A549 (cell line): Measurements from ENCODE around the gene GRHL3. TPM values are rescaled to one million over a fixed set of nuclear protein-coding genes. Genes with fewer than 3 reads are reported as not detected.

Experiments used
- ATAC-seq, 2 experiments: fragments of 200-7000 bp in 1 of 2; fragments of >200 bp in 1 of 2; cut with Nextera tagmentation in 1 of 2; cut with Tn5 transposase in 1 of 2; 3 replicates each; pipeline versions ENCODE4 v1.8.0 to v1.9.1; 2018 to 2020; ENCODE audit warnings: mild to moderate bottlenecking in 1 of 2, moderate library complexity in 1 of 2
- CTCF ChIA-PET: fragments of 300-600 bp; sonication (Branson Sonifier 250); formaldehyde crosslinking; extraction: SDS; loops from one replicate; lab custom pipeline; 2021; ENCODE audit warnings: antibody characterized with exemption, inconsistent platforms; lab: Yijun Ruan, JAX
- POLR2A ChIA-PET: fragments of 350-600 bp; formaldehyde crosslinking; extraction: SDS; loops from one replicate; lab custom pipeline; 2021; ENCODE audit warnings: antibody characterized with exemption, inconsistent platforms; lab: Yijun Ruan, JAX
- DNase-seq, 2 experiments: peaks; one replicate each; pipeline versions ENCODE4 v3.0.0 to v3.0.0-alpha.2; 2011 to 2016; ENCODE audit warnings: low read depth in 1 of 2, low spot score in 1 of 2
- FAIRE-seq: peaks from 2 replicates; lab custom pipeline; 2011; peaks lifted over from hg19 to GRCh38; lab: Jason Lieb, UNC
- H3K27ac ChIP-seq, 2 experiments: fragments of >200 bp; sonication (Bioruptor Twin); formaldehyde crosslinking; 3 replicates each; pipeline ENCODE4 v1.5.1; 2016 to 2017
- H3K4me1 ChIP-seq: fragments of >200 bp; sonication (Bioruptor Twin); formaldehyde crosslinking; 3 replicates; pipeline ENCODE4 v1.6.1; 2016
- H3K4me2 ChIP-seq: fragments of >200 bp; sonication (Bioruptor Twin); formaldehyde crosslinking; 3 replicates; pipeline ENCODE4 v1.6.1; 2016
- H3K4me3 ChIP-seq: fragments of >200 bp; sonication (Bioruptor Twin); formaldehyde crosslinking; 3 replicates; pipeline ENCODE4 v1.5.1; 2016
- H3K9me3 ChIP-seq: fragments of >200 bp; sonication (Bioruptor Twin); formaldehyde crosslinking; 3 replicates; pipeline ENCODE4 v1.6.1; 2016
- CBX2 ChIP-seq: fragments of 200-600 bp; sonication (generic); IDR thresholded peaks from 2 replicates; pipeline ENCODE4 v1.6.1; 2016; ENCODE audit warnings: low read depth, mild to moderate bottlenecking, borderline replicate concordance
- FOSB ChIP-seq: fragments of 250-450 bp; sonication (Bioruptor Pico); IDR thresholded peaks from 2 replicates; pipeline ENCODE4 v1.5.0; 2020; ENCODE audit warnings: mild to moderate bottlenecking, moderate library complexity
- FOSL2 ChIP-seq, 2 experiments: fragments of 450-650 bp in 1 of 2; fragments of >200 bp in 1 of 2; sonication (Bioruptor Twin) in 1 of 2; formaldehyde crosslinking; IDR thresholded peaks; 2 replicates each; pipeline versions ENCODE4 v1.5.0 to v1.6.1; 2016 to 2020; ENCODE audit warnings: mild to moderate bottlenecking in 1 of 2, moderate library complexity in 1 of 2
- FOXS1 ChIP-seq: fragments of 250-450 bp; sonication (Bioruptor Pico); IDR thresholded peaks from 2 replicates; pipeline ENCODE4 v1.5.0; 2020; ENCODE audit warnings: mild to moderate bottlenecking, moderate library complexity
- HEYL ChIP-seq: fragments of 250-450 bp; sonication (Bioruptor Pico); IDR thresholded peaks from 2 replicates; pipeline ENCODE4 v1.8.0; 2021; ENCODE audit warnings: mild to moderate bottlenecking, moderate library complexity
- HOXA7 ChIP-seq: fragments of 250-450 bp; sonication (Bioruptor Pico); IDR thresholded peaks from 2 replicates; pipeline ENCODE4 v1.5.0; 2020; ENCODE audit warnings: mild to moderate bottlenecking, moderate library complexity
- MAFK ChIP-seq: fragments of 450-650 bp; IDR thresholded peaks from 2 replicates; pipeline ENCODE4 v1.6.1; 2014; ENCODE audit not compliant: partially characterized antibody
- RAD21 ChIP-seq, 2 experiments: fragments of >200 bp in 1 of 2; sonication (Bioruptor Twin) in 1 of 2; formaldehyde crosslinking in 1 of 2; IDR thresholded peaks in 1 of 2; conservative IDR thresholded peaks in 1 of 2; 2 replicates in 1 of 2; 3 replicates in 1 of 2; pipeline ENCODE4 v1.6.1; 2012 to 2018; ENCODE audit warnings: inconsistent platforms in 1 of 2
- SREBF2 ChIP-seq: fragments of 450-650 bp; IDR thresholded peaks from 2 replicates; pipeline ENCODE4 v1.6.1; 2014; ENCODE audit warnings: mild to moderate bottlenecking, moderate library complexity
- WGBS: methylation state at CpG from one replicate; pipeline ENCODE4 v1.1.6; 2017; ENCODE audit errors: missing lambda C conversion rate; 5-methylcytosine and 5-hydroxymethylcytosine counted together
- polyA plus RNA-seq, 4 experiments: library from polyadenylated mRNA; depleted of rRNA in 3 of 4; stranded (reverse); fragments of >200 nt; fragmentation: RNase III in 1 of 4; extraction: RNeasy Plus Mini Kit Qiagen cat#74134 plus additional on column Dnase treatment in 1 of 4; gene quantifications; 2 replicates in 3 of 4; 3 replicates in 1 of 4; pipeline ENCODE4 v1.2.3, GENCODE V29; 2011 to 2017
- TF ChIP-seq, protein P1 (sequence below): IDR thresholded peaks from 2 replicates; pipeline ENCODE4 v1.6.1; 2012
- TF ChIP-seq, protein P2 (sequence below): IDR thresholded peaks from 2 replicates; pipeline ENCODE4 v1.6.1; 2012; ENCODE audit warnings: low read depth, borderline replicate concordance
- TF ChIP-seq, protein P3 (sequence below): fragments of 450-650 bp; IDR thresholded peaks from 2 replicates; pipeline ENCODE4 v1.6.1; 2014; ENCODE audit warnings: antibody characterized with exemption
- TF ChIP-seq, protein P4 (sequence below): IDR thresholded peaks from 2 replicates; pipeline ENCODE4 v1.6.1; 2012
- TF ChIP-seq, protein P5 (sequence below): fragments of 250-450 bp; sonication (Bioruptor Pico); IDR thresholded peaks from 2 replicates; pipeline ENCODE4 v1.5.0; 2020; ENCODE audit warnings: low read depth, mild to moderate bottlenecking, moderate library complexity
- TF ChIP-seq, protein P6 (sequence below): fragments of >200 bp; sonication (Bioruptor Twin); formaldehyde crosslinking; IDR thresholded peaks from 3 replicates; pipeline ENCODE4 v1.5.1; 2016

The GRHL3 gene
- polyA plus RNA-seq, 2 of the 4 experiments (the other 2 are of a cell fraction): 0.58 to 1.6 TPM

DNA sequence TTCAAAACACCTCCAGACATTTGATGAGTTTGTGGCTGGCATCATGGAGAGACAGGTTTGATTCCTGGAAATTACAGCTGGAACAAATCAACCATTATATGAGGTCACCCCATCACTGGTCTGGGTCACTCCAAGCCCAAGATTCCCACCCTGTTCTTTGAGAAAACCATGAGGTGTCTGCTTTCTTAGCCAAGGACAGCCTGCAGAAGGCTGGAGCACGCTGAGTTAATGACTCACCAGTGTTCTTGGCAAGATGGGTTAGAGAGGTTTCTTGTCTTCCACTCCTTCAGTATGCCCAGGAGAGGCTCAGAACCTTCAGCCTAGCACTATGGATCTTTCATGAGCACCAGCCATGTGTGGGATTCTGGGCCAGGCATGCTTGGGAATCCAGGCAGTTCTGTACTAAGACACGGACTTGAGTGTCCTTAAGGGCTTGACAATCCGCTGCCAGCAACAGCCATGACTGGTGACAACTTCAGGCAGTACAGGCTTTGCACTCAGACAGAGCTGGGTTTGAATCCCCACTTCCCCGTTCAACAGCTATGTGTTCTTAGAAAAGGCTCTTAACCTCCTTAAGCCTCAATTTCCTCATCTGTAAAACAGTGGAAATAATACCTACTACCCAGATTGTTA, 43.9 kb downstream of the GRHL3 start:
- H3K4me3 ChIP-seq: no peak overlapping the region
- no peaks in the 10 kb centered on the region for H3K9me3 ChIP-seq
- FAIRE-seq (no peak), DNase-seq (peak in 1 of 2 experiments; percentile 55), ATAC-seq (peak; percentile 60 to 70; a peak in 3 of 6 replicates)
- H3K4me1 ChIP-seq: peaks cover 40% of the 10 kb centered on the region
- ChIA-PET CTCF (interaction anchor here (6.6 kb wide), 1 partner anchor 29 kb away, joined by 44 read pairs; no protein-coding TSS in a partner anchor), POLR2A (no interaction called here)
- peak overlapping the region; percentile 71 to 86; a peak in 4 of 6 replicates for H3K27ac ChIP-seq
- H3K4me2 ChIP-seq: peak overlapping the region; percentile 36
- no peak for TF ChIP-seq FOSB (CRISPR knock-in tag)
- TF ChIP-seq FOSL2 (IDR thresholded peaks at IDR 0.05): peak; percentile 19; the same call in 1 of the 2 replicates
- peak; percentile 52; the same call in 1 of the 2 replicates for TF ChIP-seq FOSL2 (CRISPR knock-in tag; IDR thresholded peaks at IDR 0.05)
- WGBS: 84% methylated on average over 3 of the region's 4 CpGs

DNA sequence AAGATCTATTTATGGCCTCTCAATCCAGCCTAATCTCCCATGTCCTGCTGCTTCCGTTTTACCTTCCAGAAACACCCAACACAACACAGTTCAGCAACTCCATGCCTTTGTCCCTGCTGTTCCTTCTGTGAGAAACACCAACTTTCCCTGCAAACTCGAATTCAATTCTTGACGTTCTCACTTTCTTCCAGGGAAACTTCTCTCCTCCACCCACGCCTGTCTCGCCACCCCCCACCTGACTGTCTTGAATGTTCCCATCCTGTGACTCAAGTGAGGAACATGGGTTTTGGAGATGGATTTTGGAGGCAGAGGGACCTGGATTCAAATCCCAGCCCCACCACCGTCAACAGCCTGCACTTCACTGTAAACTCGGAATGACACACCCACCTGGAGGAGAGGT, 44.8 kb downstream of the GRHL3 start:
- POLR2A ChIA-PET: no interaction called here
- TF ChIP-seq SREBF2 (no peak), HEYL (CRISPR knock-in tag) (no peak), HOXA7 (no peak), RAD21 (conservative IDR thresholded peaks at IDR 0.05 in 1 of 2, IDR thresholded peaks at IDR 0.05 in 1 of 2) (no peak), FOSB (CRISPR knock-in tag) (no peak), FOSL2 (IDR thresholded peaks at IDR 0.05) (no peak), FOSL2 (CRISPR knock-in tag; IDR thresholded peaks at IDR 0.05) (no peak), FOXS1 (CRISPR knock-in tag) (no peak), MAFK (no peak), CBX2 (no peak)
- TF ChIP-seq, protein P1, sequence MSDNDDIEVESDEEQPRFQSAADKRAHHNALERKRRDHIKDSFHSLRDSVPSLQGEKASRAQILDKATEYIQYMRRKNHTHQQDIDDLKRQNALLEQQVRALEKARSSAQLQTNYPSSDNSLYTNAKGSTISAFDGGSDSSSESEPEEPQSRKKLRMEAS: no peak
- TF ChIP-seq, protein P2, sequence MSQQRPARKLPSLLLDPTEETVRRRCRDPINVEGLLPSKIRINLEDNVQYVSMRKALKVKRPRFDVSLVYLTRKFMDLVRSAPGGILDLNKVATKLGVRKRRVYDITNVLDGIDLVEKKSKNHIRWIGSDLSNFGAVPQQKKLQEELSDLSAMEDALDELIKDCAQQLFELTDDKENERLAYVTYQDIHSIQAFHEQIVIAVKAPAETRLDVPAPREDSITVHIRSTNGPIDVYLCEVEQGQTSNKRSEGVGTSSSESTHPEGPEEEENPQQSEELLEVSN: no peak
- TF ChIP-seq, protein P3, sequence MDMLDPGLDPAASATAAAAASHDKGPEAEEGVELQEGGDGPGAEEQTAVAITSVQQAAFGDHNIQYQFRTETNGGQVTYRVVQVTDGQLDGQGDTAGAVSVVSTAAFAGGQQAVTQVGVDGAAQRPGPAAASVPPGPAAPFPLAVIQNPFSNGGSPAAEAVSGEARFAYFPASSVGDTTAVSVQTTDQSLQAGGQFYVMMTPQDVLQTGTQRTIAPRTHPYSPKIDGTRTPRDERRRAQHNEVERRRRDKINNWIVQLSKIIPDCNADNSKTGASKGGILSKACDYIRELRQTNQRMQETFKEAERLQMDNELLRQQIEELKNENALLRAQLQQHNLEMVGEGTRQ: no peak
- TF ChIP-seq, protein P4, sequence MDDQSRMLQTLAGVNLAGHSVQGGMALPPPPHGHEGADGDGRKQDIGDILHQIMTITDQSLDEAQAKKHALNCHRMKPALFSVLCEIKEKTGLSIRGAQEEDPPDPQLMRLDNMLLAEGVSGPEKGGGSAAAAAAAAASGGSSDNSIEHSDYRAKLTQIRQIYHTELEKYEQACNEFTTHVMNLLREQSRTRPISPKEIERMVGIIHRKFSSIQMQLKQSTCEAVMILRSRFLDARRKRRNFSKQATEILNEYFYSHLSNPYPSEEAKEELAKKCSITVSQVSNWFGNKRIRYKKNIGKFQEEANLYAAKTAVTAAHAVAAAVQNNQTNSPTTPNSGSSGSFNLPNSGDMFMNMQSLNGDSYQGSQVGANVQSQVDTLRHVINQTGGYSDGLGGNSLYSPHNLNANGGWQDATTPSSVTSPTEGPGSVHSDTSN: no peak
- TF ChIP-seq, protein P5, sequence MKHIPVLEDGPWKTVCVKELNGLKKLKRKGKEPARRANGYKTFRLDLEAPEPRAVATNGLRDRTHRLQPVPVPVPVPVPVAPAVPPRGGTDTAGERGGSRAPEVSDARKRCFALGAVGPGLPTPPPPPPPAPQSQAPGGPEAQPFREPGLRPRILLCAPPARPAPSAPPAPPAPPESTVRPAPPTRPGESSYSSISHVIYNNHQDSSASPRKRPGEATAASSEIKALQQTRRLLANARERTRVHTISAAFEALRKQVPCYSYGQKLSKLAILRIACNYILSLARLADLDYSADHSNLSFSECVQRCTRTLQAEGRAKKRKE: no peak
- TF ChIP-seq, protein P6, sequence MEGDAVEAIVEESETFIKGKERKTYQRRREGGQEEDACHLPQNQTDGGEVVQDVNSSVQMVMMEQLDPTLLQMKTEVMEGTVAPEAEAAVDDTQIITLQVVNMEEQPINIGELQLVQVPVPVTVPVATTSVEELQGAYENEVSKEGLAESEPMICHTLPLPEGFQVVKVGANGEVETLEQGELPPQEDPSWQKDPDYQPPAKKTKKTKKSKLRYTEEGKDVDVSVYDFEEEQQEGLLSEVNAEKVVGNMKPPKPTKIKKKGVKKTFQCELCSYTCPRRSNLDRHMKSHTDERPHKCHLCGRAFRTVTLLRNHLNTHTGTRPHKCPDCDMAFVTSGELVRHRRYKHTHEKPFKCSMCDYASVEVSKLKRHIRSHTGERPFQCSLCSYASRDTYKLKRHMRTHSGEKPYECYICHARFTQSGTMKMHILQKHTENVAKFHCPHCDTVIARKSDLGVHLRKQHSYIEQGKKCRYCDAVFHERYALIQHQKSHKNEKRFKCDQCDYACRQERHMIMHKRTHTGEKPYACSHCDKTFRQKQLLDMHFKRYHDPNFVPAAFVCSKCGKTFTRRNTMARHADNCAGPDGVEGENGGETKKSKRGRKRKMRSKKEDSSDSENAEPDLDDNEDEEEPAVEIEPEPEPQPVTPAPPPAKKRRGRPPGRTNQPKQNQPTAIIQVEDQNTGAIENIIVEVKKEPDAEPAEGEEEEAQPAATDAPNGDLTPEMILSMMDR: no peak
- TF ChIP-seq, all 56 proteins: peak for 0
- peak overlapping the region; percentile 36; the same call in 1 of the 3 replicates for H3K4me2 ChIP-seq
- H3K27ac ChIP-seq: peak overlapping the region; percentile 71 to 86; a peak in 5 of 6 replicates
- DNase-seq (no peak), FAIRE-seq (no peak), ATAC-seq (no peak)
- no peaks in the 10 kb centered on the region for H3K9me3 ChIP-seq
- H3K4me1 ChIP-seq: peaks cover 40% of the 10 kb centered on the region
- CTCF ChIA-PET: interaction anchor here (2.6 to 6.6 kb wide), 3 partner anchors 28 to 165 kb away, joined by 13 to 44 read pairs (median 28); no protein-coding TSS in a partner anchor
- no peak overlapping the region for H3K4me3 ChIP-seq
- 92% methylated on average over 5 of the region's 7 CpGs for WGBS
